Stimulated activated CD4-positive, alpha-beta T cell treated with anti-CD3 and anti-CD28 coated beads, Interleukin-15, amount 100 ng/mL, for 24 hours (primary cell): Measurements from ENCODE around the gene HPCAL1.

Experiments
- DNase-seq: peaks from one replicate; pipeline ENCODE4 v3.0.0-alpha.2; 2020

The HPCAL1 gene

DNA sequence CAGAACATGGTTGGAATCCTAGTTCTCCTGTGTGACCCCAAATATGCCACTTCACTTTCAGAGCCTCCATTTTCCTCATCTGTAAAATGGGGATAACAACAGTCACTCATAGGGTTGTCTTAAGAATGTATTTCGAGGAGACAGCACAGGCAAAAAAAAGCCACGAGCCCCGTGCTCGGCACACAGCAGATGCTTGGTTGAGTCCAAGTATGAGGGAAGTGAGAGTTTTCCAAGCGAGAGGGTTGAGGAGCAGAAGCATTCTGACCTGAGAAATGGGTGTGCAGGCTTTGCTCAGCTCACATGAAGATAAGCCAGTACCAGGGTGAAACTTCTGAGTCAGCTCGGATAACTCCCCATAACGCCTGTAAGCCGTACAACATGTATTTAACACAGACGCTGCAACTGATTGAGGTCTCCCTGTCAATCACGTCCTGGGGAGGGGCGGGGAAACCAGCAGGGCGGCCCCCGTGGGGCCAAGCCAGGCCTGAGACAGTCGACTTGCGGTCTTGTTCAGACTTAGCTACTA, 168.4 kb downstream of the HPCAL1 start:
- DNase-seq: no peak

DNA sequence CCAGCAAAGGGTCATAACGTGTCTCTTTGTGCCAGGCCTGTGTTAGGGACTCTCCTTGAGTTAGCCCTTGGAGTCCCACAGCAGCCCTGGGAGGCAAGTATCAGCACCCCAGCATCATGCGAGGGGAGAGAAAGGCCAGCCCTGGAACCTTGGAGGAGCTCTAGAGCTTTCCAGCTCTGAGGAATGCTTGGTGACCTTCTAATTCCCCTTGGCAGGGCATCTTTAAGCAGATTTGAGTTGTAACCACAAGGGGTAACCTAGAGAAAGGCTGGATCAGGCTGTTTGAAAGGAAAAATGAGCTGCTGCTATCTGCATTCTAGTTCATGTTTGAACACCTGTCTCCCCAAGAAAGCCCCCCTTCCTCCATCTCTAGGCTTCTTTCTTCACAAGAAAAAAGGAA, 169.3 kb downstream of the HPCAL1 start:
- no peak for DNase-seq

DNA sequence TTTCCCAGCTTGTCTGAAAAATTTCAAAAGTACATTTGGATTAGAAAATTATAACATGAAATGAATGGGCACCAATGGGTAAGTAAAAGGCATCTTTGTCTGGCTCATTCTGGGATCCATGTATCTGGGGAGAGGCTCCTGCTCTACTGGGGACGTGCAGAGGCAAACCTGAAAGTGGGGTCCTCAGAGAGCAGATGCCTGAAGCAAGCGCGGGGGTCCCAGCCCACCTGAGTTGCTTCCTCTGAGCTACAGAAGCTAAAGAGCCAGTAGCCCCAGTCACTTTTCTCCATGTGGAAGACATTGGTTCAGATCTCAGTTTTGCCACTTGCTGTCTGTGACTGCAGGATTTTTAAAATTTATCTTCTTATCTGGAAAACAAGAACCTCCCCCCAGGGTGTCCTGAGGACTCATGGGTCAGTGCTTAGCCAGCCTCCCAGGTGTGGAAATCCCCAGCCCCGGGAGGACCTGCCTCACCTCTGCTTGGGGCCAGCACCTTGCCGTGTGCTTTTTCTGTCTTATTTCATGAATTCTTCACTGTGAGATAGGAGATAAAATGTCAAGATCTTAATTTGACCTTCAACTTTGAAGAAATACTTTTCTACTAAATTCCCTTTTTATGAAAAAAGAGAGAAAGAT, 170.5 kb downstream of the HPCAL1 start:
- no peak for DNase-seq

DNA sequence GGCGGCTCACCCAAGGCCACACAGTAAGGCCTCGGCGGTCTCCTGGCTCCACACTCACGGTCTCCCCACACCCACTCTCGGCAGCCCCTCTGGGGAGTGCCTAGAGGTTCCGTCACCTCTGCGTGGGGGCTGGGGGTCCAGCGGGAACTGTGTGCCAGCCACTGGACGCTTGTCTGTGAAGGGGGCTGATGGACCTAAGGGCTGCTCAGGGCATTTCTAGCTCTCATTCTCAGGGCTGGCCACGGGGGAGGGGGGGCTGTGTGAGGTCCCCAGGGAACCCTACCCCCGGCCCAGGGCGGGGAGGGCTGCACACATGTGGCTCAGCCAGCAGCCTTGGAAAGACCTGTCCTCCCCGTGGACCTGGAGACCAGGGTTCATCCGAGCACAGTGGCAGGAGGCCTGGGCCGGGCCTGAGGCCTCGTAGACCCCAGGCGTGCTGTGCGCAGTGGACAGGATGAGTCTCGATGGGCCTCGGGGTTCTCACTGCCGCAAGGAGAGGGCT, 172.6 kb downstream of the HPCAL1 start:
- no peak for DNase-seq

DNA sequence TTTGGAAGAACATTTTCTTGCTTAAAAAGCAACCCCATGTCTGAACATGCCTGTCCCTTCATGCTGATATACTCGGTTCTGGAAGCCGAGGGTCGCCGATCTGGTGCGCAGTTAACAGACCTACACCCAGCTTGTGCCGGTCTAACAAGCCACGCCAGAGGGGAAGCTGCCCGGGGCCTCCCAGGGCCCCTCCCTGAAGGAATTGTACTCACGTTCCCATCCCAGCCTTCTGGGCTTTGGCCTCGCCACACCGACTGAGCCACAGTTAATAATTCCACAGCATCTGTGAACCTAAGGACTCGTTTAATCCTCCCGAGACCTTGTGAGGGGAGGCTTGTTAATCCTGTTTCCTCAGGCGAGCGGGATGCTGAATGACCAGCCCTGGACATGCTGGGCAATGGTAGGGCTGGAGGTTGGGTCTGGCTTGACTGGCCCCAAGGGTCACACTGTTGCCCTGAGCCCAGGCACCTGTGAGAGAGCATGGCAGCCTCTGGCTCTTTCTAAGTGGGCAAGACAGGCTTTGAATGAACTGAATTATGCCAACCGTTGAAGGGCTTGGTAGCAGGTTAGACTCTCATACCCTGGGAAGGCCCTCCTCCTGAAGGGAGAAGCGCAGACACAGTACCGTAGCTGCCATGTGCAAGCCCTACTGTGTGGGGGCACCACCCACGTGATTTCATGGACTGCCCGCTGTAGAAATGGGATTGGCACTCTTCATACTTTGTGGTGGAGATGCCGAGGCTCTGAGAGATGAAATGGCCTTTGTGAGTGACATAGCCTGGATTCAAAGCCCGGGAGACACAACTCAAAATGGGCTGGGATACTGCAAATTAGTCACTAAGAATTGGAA, 173.3 kb downstream of the HPCAL1 start:
- DNase-seq: no peak

DNA sequence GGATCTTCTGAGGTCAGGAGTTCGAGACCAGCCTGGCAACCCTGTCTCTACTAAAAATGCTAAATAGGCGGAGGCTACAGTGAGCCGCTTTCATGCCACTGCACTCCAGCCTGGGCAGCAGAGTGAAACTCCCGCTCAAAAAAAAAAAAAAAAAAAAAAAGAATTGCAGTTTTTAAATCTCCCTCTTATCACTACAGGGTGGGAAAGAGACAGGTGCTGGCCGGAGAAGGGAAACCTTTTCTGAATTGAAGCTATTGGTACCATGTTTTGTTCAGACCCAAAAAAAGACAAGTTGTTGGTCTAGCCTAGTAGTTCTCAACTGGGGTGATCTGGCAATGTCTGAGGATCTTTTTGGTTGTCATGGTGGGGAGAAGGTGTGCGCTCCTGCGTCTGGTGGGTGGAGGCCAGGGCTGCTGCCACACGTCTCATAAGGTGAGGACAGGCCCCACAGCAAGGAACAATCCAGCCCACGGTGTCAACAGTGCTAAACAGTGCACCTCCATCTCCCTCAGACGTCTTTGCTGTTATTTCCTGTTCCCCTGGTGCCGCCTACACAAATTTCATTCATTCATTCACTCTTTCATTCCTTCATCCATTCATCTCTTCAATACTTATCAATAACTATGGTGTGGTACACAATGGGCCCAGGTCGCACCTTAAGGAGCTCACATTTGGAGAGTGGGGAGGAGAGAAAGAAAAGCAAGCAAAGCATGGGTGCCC, 174.2 kb downstream of the HPCAL1 start:
- DNase-seq: no peak
